SK-N-SH (cell line): Measurements from ENCODE around the gene PLXND1.

Experiments used
- CTCF ChIP-seq: fragments of 200-600 bp; sonication (generic); IDR thresholded peaks from 2 replicates; pipeline ENCODE4 v1.6.1; 2017; ENCODE audit warnings: antibody characterized with exemption, mild to moderate bottlenecking, moderate library complexity
- EZH2phosphoT487 ChIP-seq: fragments of 200-600 bp; sonication (generic); IDR thresholded peaks from 2 replicates; pipeline ENCODE4 v1.6.1; 2017; ENCODE audit warnings: low read depth, mixed run types, mild to moderate bottlenecking, antibody characterized with exemption, moderate library complexity, borderline replicate concordance
- JUND ChIP-seq: IDR thresholded peaks from 2 replicates; pipeline ENCODE4 v1.4.0; 2012
- POLR2AphosphoS5 ChIP-seq: IDR thresholded peaks from 2 replicates; pipeline ENCODE4 v1.6.1; 2012; ENCODE audit warnings: low read depth, low read length
- RAD21 ChIP-seq: IDR thresholded peaks from 2 replicates; pipeline ENCODE4 v1.6.1; 2012; ENCODE audit warnings: mild to moderate bottlenecking, low read length
- REST ChIP-seq: IDR thresholded peaks from 2 replicates; pipeline ENCODE4 v1.6.1; 2012; ENCODE audit warnings: mild to moderate bottlenecking, low read depth, low read length, moderate library complexity
- TEAD4 ChIP-seq: IDR thresholded peaks from 2 replicates; pipeline ENCODE4 v1.4.0; 2012; ENCODE audit warnings: mild to moderate bottlenecking, borderline replicate concordance; ENCODE audit not compliant: insufficient read depth
- USF1 ChIP-seq: IDR thresholded peaks from 2 replicates; pipeline ENCODE4 v1.4.0; 2012; ENCODE audit warnings: low read depth, borderline replicate concordance
- ZBTB33 ChIP-seq: IDR thresholded peaks from 2 replicates; pipeline ENCODE4 v1.4.0; 2012; ENCODE audit warnings: low read depth, borderline replicate concordance

- TF ChIP-seq CTCF (no peak), REST (no peak), USF1 (no peak), POLR2AphosphoS5 (no peak), RAD21 (no peak), EZH2phosphoT487 (no peak), TEAD4 (no peak), JUND (no peak), ZBTB33 (no peak)
Measured at GRCh38 chr3:129626744-129627349, 20.4 kb upstream of the PLXND1 start.
